Stomach (tissue), 9 donors: ENCODE measurements around the gene NRP2. TPM values are rescaled to one million over a fixed set of nuclear protein-coding genes. Genes with fewer than 3 reads are reported as not detected.

ENCODE experiments used
- DNase-seq, 2 donors: peaks; one replicate each; pipeline versions ENCODE4 v3.0.0 to v3.0.0-alpha.2; 2013 to 2019
- H3K27ac ChIP-seq, 5 donors: fragments of 200-600 bp in 4 of 5; sonication (generic) in 4 of 5; one replicate each; pipeline ENCODE4 v1.5.1; 2013 to 2019; ENCODE audit warnings: mild to moderate bottlenecking in 1 of 5, moderate library complexity in 1 of 5
- H3K27me3 ChIP-seq, 3 donors: fragments of 200-600 bp; sonication (generic); one replicate each; pipeline ENCODE4 v1.5.1; 2017 to 2019; ENCODE audit warnings: mixed run types in 1 of 3
- H3K36me3 ChIP-seq, 4 donors: fragments of 200-600 bp; sonication (generic); 1 replicate in 3 of 4; 2 replicates in 1 of 4; pipeline ENCODE4 v1.5.1; 2016 to 2019
- H3K4me1 ChIP-seq, 4 donors: fragments of 200-600 bp; sonication (generic); one replicate each; pipeline ENCODE4 v1.5.1; 2016 to 2019
- H3K4me3 ChIP-seq, 4 donors: fragments of 200-600 bp; sonication (generic) in 3 of 4; one replicate each; pipeline ENCODE4 v1.5.1; 2016 to 2019; ENCODE audit warnings: mild to moderate bottlenecking in 1 of 4
- H3K9me3 ChIP-seq, 4 donors: fragments of 200-600 bp; sonication (generic); one replicate each; pipeline ENCODE4 v1.5.1; 2016 to 2019
- EP300 ChIP-seq: sonication (generic); formaldehyde crosslinking; IDR thresholded peaks from one replicate; pipeline ENCODE4 v1.6.1; 2017; ENCODE audit warnings: antibody characterized with exemption
- POLR2A ChIP-seq, 4 donors: fragments of 450-650 bp; IDR thresholded peaks; one replicate each; pipeline ENCODE4 v1.6.1; 2016; ENCODE audit warnings: antibody characterized with exemption in 4 of 4, control low read depth in 2 of 4, mild to moderate bottlenecking in 1 of 4, moderate library complexity in 1 of 4
- POLR2AphosphoS5 ChIP-seq, 3 donors: sonication (generic); formaldehyde crosslinking; IDR thresholded peaks; one replicate each; pipeline ENCODE4 v1.6.1; 2016; ENCODE audit warnings: antibody characterized with exemption in 3 of 3
- WGBS, 5 donors: extraction: QIAGEN DNeasy Blood & Tissue Kit in 3 of 5; methylation state at CpG; one replicate each; pipeline versions ENCODE4 v1.1.5 to v1.1.7; 2013 to 2018; 5-methylcytosine and 5-hydroxymethylcytosine counted together
- intact Hi-C: fragments of 100-400 bp; cut with DNase I; formaldehyde crosslinking; loops from one replicate; pipeline ENCODE4 v1.15.1; 2023; ENCODE audit warnings: low total_unique reads
- polyA plus RNA-seq, 3 donors: library from polyadenylated mRNA; stranded (reverse); fragments of 200-250 nt; gene quantifications; one replicate each; pipeline ENCODE4 v1.2.3, GENCODE V29; 2013
- total RNA-seq, 5 donors: library from RNA; depleted of rRNA; stranded (reverse); fragments of >200 nt; gene quantifications; one replicate each; pipeline versions ENCODE4 v1.1.0 to v1.2.3, GENCODE V29; 2014 to 2016
- TF ChIP-seq, protein P1 (sequence below), 7 experiments: fragments of 450-650 bp in 4 of 7; fragments of 200-600 bp in 3 of 7; sonication (generic) in 3 of 7; IDR thresholded peaks; one replicate each; pipeline ENCODE4 v1.5.1; 2016 to 2019; ENCODE audit warnings: antibody characterized with exemption in 7 of 7, control low read depth in 2 of 7, mild to moderate bottlenecking in 1 of 7
- donor health status: healthy with polysubstance abuse.
- donor health status: Bipolar disorder and iron deficiency.
- donor health status: healthy.

Gene NRP2
- total and polyA plus RNA-seq, 8 donors, result 0.92 to 166 (median 31.6) TPM

DNA sequence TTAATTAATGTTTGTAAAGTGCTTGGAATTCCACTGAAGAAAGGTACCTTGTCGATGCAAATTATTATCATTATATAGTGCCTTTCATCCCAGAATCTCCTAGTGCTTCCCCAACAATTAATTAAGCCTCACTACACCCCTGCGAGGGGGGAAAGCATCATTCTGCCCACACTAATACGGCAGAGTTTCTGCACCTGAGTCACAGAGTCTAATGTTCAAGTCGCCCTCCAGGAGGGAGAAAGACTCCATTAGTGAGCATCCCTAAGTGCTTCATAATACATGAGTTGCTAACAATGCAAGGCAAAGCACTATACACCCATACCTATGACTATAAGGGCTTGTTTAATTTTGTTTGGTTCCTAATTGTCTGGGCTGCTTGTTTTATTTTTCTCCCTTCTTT, 25.4 kb upstream of the NRP2 start:
- Histone ChIP-seq H3K27ac (peak overlapping the region in 1 of 5 donors; percentile 3), H3K36me3 (no peaks in the 10 kb centered on the region), H3K9me3 (no peaks in the 10 kb centered on the region), H3K4me3 (no peak overlapping the region), H3K4me1 (peaks cover 0 to 6% (median 4%) of the 10 kb centered on the region in 4 donors), H3K27me3 (no peaks in the 10 kb centered on the region)
- 68 to 79% (median 75%) methylated on average over 4 of the region's 4 CpGs for WGBS, 5 donors
- TF ChIP-seq POLR2A (IDR thresholded peaks at IDR 0.05) (no peak), EP300 (no peak), POLR2AphosphoS5 (IDR thresholded peaks at IDR 0.05) (no peak)
- TF ChIP-seq, protein P1, sequence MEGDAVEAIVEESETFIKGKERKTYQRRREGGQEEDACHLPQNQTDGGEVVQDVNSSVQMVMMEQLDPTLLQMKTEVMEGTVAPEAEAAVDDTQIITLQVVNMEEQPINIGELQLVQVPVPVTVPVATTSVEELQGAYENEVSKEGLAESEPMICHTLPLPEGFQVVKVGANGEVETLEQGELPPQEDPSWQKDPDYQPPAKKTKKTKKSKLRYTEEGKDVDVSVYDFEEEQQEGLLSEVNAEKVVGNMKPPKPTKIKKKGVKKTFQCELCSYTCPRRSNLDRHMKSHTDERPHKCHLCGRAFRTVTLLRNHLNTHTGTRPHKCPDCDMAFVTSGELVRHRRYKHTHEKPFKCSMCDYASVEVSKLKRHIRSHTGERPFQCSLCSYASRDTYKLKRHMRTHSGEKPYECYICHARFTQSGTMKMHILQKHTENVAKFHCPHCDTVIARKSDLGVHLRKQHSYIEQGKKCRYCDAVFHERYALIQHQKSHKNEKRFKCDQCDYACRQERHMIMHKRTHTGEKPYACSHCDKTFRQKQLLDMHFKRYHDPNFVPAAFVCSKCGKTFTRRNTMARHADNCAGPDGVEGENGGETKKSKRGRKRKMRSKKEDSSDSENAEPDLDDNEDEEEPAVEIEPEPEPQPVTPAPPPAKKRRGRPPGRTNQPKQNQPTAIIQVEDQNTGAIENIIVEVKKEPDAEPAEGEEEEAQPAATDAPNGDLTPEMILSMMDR (IDR thresholded peaks at IDR 0.05), result no peak
- DNase-seq, result no peak
- intact Hi-C loops, result no loop called here

DNA sequence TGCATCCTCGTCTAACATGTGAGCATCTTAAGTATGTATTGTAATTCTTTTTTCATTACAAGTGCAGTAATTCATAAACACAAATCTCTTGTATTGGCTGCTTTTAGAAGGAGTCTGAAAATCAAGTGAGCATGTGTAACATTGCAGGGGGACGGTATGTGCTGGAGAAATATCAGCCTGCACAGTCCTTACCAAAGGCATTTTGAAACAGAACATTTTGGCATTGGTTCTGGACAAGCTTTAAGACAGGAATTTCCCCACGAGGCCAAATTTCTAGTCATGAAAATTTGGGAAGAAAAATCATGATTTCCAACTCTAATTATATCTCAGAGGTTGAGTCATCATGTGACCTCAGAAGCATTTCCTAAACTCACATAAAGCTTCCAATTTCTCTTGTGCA, 24.7 kb upstream of the NRP2 start:
- WGBS, 5 donors, result 44 to 71% (median 67%) methylated on average over 3 of the region's 3 CpGs
- Histone ChIP-seq H3K27ac (peak overlapping the region in 1 of 5 donors; percentile 3), H3K27me3 (no peaks in the 10 kb centered on the region), H3K4me1 (peaks cover 0 to 6% (median 4%) of the 10 kb centered on the region in 4 donors), H3K4me3 (no peak overlapping the region), H3K9me3 (no peaks in the 10 kb centered on the region), H3K36me3 (no peaks in the 10 kb centered on the region)
- TF ChIP-seq, protein P1 (IDR thresholded peaks at IDR 0.05), result no peak
- TF ChIP-seq POLR2AphosphoS5 (IDR thresholded peaks at IDR 0.05), result peak; percentile 42 to 82 (median 51)
- intact Hi-C loops, result no loop called here
- peak in 1 of 2 donors; percentile 46 for DNase-seq

DNA sequence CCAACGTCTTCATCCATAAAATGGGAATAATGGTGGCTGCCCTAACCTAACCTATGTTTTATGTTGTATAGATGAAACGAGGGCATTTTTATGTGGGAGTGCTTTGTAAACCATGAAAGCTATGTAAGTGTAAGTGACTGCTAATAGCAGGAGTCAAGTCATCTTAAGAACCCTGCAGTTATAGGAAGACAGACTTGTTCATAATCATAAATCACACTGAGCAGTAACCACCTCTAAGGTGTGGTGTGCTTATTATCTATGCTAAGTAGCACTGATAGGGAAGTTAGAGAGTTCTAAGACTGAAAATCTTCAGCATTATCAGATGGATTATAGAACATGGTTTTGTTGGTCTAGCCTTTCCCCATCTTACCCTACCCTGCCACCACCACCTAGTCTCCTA, 24.2 kb upstream of the NRP2 start:
- intact Hi-C loops, result no loop called here
- WGBS, 5 donors, result 69 to 85% (median 76%) methylated on average over 2 of the region's 2 CpGs
- no peak for DNase-seq
- no peak overlapping the region for H3K27ac ChIP-seq
- H3K9me3 ChIP-seq, result no peaks in the 10 kb centered on the region
- H3K27me3 ChIP-seq, result no peaks in the 10 kb centered on the region
- no peak overlapping the region for H3K4me3 ChIP-seq
- H3K4me1 ChIP-seq, result peaks cover 0 to 6% (median 4%) of the 10 kb centered on the region in 4 donors
- no peaks in the 10 kb centered on the region for H3K36me3 ChIP-seq
- TF ChIP-seq POLR2AphosphoS5 (IDR thresholded peaks at IDR 0.05) (no peak), EP300 (no peak), POLR2A (IDR thresholded peaks at IDR 0.05) (no peak)
- TF ChIP-seq, protein P1 (IDR thresholded peaks at IDR 0.05), result no peak

GRCh38 chr2:205658572-205658971, 23.7 kb upstream of the NRP2 start:
- no peaks in the 10 kb centered on the region for H3K36me3 ChIP-seq
- H3K9me3 ChIP-seq, result no peaks in the 10 kb centered on the region
- TF ChIP-seq POLR2AphosphoS5 (IDR thresholded peaks at IDR 0.05) (no peak), EP300 (no peak), POLR2A (IDR thresholded peaks at IDR 0.05) (no peak)
- TF ChIP-seq, protein P1 (IDR thresholded peaks at IDR 0.05), result no peak
- WGBS, 5 donors, result 89 to 100% (median 95%) methylated on average over 2 of the region's 2 CpGs
- intact Hi-C loops, result no loop called here
- no peak overlapping the region for H3K4me3 ChIP-seq
- no peak for DNase-seq
- peaks cover 0 to 6% (median 4%) of the 10 kb centered on the region in 4 donors for H3K4me1 ChIP-seq
- H3K27me3 ChIP-seq, result no peaks in the 10 kb centered on the region
- H3K27ac ChIP-seq, result no peak overlapping the region
